Measurements from ENCODE around the gene DBX1. TPM values are rescaled to one million over a fixed set of nuclear protein-coding genes. Genes with fewer than 3 reads are reported as not detected.

DBX1 gene
- total and polyA plus RNA-seq, 4 donors = not detected

DNA sequence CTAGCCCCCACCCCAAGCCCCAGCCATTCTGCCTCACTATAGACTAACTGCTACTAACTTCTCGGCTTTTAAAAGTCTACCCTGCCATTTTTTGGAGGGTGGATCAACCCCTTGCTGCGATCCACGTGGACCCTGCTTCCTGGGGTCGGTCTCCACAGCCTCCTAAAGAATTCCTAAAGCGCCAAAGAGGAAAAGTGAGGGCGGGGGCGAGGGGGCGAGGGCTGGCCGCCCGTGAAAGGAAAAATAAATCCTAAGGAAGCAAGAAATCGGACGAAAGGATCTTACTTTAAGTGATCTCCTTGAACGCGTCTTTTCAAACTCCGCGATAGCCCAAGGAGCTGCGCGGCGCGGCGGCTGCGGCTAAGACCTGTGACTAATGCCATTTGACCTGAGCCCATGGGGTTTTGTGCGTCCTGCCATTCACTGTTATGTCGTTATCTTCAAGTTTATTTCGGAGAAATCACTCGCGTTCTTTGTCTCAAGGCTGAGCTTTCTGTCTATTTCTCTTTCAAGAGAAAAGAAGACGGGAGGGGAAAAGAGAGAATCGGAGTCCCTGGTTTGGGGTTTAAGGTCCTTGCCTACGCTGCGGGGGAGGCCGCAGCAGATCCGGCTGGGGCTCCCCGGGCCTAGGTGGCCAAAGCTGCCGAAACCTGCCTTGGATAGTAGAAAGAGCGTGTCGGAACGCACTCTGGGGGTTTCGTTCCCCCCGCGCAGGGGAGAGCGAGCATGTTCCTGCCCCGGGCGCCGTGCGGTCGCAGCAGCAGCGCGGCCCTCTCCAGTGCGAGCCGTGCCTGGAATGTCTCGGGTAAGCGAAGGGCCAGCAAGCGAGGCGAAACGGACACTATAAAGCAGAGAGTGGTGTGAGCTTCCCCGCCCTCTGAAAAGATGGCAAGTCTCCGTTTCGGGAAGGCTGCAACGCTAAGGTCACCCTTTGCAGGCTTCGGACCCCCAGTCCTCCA, 2.8 kb upstream of the DBX1 start:
- Histone ChIP-seq H3K36me3 (ENCODE audit: control insufficient read depth in 4 of 4, insufficient read depth in 3 of 4, low read depth in 1 of 4, low read length in 3 of 4) (no peaks in the 10 kb centered on the region), H3K27ac (ENCODE audit: low read depth in 1 of 2, low read length in 2 of 2) (no peak overlapping the region), H3K9me3 (ENCODE audit: control insufficient read depth in 4 of 4, low read length in 3 of 4) (peaks cover 0 to 6% (median 1%) of the 10 kb centered on the region in 4 donors), H3K4me1 (ENCODE audit: control insufficient read depth in 4 of 4, insufficient read depth in 4 of 4, low read length in 3 of 4) (peaks cover 4 to 12% (median 6%) of the 10 kb centered on the region in 4 donors), H3K27me3 (ENCODE audit: control insufficient read depth in 4 of 4, insufficient read depth in 4 of 4, low read length in 3 of 4) (peaks cover 11 to 42% (median 23%) of the 10 kb centered on the region in 4 donors), H3K9ac (ENCODE audit: low read depth in 1 of 2, low read length in 2 of 2) (no peak overlapping the region), H3K4me3 (ENCODE audit: low read depth in 1 of 3, low read length in 3 of 3) (peak overlapping the region in 1 of 3 donors; percentile 29)
- TF ChIP-seq EGR1 (IDR thresholded peaks at IDR 0.05; ENCODE audit: low read depth in 2 of 2) (no peak), SP1 (IDR thresholded peaks at IDR 0.05) (no peak), HNF4G (IDR thresholded peaks at IDR 0.05) (no peak), FOXA2 (IDR thresholded peaks at IDR 0.05) (no peak)
- TF ChIP-seq, protein P1, sequence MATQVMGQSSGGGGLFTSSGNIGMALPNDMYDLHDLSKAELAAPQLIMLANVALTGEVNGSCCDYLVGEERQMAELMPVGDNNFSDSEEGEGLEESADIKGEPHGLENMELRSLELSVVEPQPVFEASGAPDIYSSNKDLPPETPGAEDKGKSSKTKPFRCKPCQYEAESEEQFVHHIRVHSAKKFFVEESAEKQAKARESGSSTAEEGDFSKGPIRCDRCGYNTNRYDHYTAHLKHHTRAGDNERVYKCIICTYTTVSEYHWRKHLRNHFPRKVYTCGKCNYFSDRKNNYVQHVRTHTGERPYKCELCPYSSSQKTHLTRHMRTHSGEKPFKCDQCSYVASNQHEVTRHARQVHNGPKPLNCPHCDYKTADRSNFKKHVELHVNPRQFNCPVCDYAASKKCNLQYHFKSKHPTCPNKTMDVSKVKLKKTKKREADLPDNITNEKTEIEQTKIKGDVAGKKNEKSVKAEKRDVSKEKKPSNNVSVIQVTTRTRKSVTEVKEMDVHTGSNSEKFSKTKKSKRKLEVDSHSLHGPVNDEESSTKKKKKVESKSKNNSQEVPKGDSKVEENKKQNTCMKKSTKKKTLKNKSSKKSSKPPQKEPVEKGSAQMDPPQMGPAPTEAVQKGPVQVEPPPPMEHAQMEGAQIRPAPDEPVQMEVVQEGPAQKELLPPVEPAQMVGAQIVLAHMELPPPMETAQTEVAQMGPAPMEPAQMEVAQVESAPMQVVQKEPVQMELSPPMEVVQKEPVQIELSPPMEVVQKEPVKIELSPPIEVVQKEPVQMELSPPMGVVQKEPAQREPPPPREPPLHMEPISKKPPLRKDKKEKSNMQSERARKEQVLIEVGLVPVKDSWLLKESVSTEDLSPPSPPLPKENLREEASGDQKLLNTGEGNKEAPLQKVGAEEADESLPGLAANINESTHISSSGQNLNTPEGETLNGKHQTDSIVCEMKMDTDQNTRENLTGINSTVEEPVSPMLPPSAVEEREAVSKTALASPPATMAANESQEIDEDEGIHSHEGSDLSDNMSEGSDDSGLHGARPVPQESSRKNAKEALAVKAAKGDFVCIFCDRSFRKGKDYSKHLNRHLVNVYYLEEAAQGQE (IDR thresholded peaks at IDR 0.05) = no peak
- no peak for DNase-seq (ENCODE audit: low spot score)
- WGBS = 5% methylated on average over 61 of the region's 61 CpGs

DNA sequence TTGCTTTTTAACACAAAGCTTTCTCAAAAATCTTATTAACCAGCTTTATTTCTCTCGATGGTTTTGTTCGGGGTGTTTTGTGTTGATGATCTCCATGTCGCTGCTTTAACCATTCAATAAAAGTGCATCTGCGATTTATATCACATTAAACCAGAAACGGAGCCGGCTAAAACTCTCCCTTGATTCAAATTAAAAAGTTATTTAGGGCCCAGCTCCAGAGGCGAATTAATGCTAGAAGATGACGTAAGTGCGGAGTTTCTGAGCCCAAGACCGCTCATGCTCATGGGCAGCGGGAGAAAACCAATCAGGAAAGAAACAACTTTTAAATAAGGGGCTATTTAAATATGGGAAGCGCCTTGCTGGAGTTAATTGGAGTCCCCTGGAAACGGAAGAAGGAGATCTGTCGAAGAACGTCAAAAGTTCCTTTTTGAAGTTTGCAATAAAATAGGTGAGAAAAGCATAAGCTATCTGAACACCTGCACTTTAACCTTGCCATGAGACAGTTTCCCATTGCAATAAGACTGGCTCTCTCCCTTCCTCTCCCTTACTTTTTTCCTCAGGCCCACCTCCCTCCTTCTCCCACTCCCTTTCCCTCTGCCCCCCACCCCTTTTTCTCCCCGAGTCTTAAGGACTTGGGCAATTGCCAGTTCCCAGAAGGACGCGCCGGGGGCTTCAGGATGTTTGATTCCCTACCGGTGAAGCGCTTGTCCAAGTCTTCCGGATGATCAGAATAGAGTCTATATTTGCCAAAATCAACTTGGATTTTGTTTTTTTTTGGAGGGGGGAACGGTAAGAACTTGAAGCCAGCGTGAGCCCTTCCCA, 1.9 kb upstream of the DBX1 start:
- H3K9ac ChIP-seq (ENCODE audit: low read depth in 1 of 2, low read length in 2 of 2) = no peak overlapping the region
- WGBS = 6% methylated on average over 24 of the region's 24 CpGs
- no peaks in the 10 kb centered on the region for H3K36me3 ChIP-seq (ENCODE audit: control insufficient read depth in 4 of 4, insufficient read depth in 3 of 4, low read depth in 1 of 4, low read length in 3 of 4)
- H3K27ac ChIP-seq (ENCODE audit: low read depth in 1 of 2, low read length in 2 of 2) = no peak overlapping the region
- peaks cover 6 to 14% (median 9%) of the 10 kb centered on the region in 4 donors for H3K4me1 ChIP-seq (ENCODE audit: control insufficient read depth in 4 of 4, insufficient read depth in 4 of 4, low read length in 3 of 4)
- H3K4me3 ChIP-seq (ENCODE audit: low read depth in 1 of 3, low read length in 3 of 3) = no peak overlapping the region
- no peak for DNase-seq (ENCODE audit: low spot score)
- TF ChIP-seq JUND (IDR thresholded peaks at IDR 0.05) (no peak), TAF1 (conservative IDR thresholded peaks at IDR 0.05) (no peak), RXRA (IDR thresholded peaks at IDR 0.05) (no peak), FOXA2 (IDR thresholded peaks at IDR 0.05) (no peak)
- TF ChIP-seq, protein P1 (IDR thresholded peaks at IDR 0.05) = no peak
- TF ChIP-seq, protein P2, sequence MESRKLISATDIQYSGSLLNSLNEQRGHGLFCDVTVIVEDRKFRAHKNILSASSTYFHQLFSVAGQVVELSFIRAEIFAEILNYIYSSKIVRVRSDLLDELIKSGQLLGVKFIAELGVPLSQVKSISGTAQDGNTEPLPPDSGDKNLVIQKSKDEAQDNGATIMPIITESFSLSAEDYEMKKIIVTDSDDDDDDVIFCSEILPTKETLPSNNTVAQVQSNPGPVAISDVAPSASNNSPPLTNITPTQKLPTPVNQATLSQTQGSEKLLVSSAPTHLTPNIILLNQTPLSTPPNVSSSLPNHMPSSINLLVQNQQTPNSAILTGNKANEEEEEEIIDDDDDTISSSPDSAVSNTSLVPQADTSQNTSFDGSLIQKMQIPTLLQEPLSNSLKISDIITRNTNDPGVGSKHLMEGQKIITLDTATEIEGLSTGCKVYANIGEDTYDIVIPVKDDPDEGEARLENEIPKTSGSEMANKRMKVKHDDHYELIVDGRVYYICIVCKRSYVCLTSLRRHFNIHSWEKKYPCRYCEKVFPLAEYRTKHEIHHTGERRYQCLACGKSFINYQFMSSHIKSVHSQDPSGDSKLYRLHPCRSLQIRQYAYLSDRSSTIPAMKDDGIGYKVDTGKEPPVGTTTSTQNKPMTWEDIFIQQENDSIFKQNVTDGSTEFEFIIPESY (IDR thresholded peaks at IDR 0.05) = no peak
- TF ChIP-seq, protein P3, sequence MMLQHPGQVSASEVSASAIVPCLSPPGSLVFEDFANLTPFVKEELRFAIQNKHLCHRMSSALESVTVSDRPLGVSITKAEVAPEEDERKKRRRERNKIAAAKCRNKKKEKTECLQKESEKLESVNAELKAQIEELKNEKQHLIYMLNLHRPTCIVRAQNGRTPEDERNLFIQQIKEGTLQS (IDR thresholded peaks at IDR 0.05) = no peak
- TF ChIP-seq, protein P4, sequence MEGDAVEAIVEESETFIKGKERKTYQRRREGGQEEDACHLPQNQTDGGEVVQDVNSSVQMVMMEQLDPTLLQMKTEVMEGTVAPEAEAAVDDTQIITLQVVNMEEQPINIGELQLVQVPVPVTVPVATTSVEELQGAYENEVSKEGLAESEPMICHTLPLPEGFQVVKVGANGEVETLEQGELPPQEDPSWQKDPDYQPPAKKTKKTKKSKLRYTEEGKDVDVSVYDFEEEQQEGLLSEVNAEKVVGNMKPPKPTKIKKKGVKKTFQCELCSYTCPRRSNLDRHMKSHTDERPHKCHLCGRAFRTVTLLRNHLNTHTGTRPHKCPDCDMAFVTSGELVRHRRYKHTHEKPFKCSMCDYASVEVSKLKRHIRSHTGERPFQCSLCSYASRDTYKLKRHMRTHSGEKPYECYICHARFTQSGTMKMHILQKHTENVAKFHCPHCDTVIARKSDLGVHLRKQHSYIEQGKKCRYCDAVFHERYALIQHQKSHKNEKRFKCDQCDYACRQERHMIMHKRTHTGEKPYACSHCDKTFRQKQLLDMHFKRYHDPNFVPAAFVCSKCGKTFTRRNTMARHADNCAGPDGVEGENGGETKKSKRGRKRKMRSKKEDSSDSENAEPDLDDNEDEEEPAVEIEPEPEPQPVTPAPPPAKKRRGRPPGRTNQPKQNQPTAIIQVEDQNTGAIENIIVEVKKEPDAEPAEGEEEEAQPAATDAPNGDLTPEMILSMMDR (IDR thresholded peaks at IDR 0.05; ENCODE audit: low read depth, low read length, missing input control) = no peak
- H3K9me3 ChIP-seq (ENCODE audit: control insufficient read depth in 4 of 4, low read length in 3 of 4) = peaks cover 0 to 4% (median 1%) of the 10 kb centered on the region in 4 donors
- H3K27me3 ChIP-seq (ENCODE audit: control insufficient read depth in 4 of 4, insufficient read depth in 4 of 4, low read length in 3 of 4) = peaks cover 11 to 48% (median 23%) of the 10 kb centered on the region in 4 donors
